ENCODE measurements around the gene PAFAH1B1. TPM values are rescaled to one million over a fixed set of nuclear protein-coding genes. Genes with fewer than 3 reads are reported as not detected.

The PAFAH1B1 gene
- total and polyA plus RNA-seq, 10 of the 15 experiments (the other 5 are each of a cell fraction or from before 2014, with no cell fraction given): 28.9 to 107 (median 49.1) TPM

DNA sequence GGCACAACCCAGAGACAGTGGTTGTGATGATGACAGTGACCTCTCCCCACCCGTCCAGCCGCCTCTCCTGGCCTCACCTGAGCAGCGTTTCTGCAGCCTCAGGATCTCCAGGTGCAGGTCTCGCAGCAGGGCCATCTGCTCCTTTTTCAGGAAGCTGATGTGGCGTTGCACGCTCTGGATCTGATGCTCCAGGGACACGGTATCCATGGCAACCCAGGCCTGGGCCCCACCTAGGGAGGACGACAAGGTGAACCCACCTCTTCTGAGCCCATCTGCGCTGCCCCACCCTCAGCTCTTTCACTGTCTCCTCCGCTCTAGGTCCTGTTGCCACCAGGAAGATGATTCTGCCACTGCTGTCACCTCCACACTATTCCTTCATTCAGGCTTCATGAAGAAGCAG lies 141.5 kb downstream of the PAFAH1B1 start:
- in situ Hi-C loops (cut with MboI) (no loop called here), intact Hi-C loops (cut with micrococcal nuclease; ENCODE audit: unreplicated experiment) (no loop called here)
- ChIA-PET CTCF (no interaction called here), RAD21 (ENCODE audit: unreplicated experiment) (no interaction called here), SMC1A (ENCODE audit: uncharacterized antibody, unreplicated experiment) (no interaction called here), POLR2A (no interaction called here)
- no TSS peak for BruUV-seq (replicated peaks)
- WGBS (ENCODE audit: insufficient coverage, insufficient replicate concordance, low lambda C conversion rate, missing lambda C conversion rate): 6% methylated on average over 10 of the region's 10 CpGs
- Histone ChIP-seq H3K4me2 (ENCODE audit: control insufficient read depth, insufficient read depth) (no peak overlapping the region), H3K4me1 (ENCODE audit: control insufficient read depth, insufficient read depth, low read length) (no peaks in the 10 kb centered on the region), H3K4me3 (no peak overlapping the region), H3K9me3 (replicated peaks; ENCODE audit: control insufficient read depth, insufficient read depth, low read length) (no peaks in the 10 kb centered on the region), H2AFZ (ENCODE audit: control insufficient read depth, low read depth, low read length) (no peak overlapping the region), H3K27ac (ENCODE audit: control insufficient read depth, insufficient read depth) (no peak overlapping the region), H4K20me1 (ENCODE audit: control insufficient read depth, insufficient read depth) (no peaks in the 10 kb centered on the region), H3K27me3 (replicated peaks in 1 of 2; ENCODE audit: control insufficient read depth in 2 of 2, insufficient read depth in 2 of 2, low read length in 1 of 2) (no peaks in the 10 kb centered on the region), H3K36me3 (ENCODE audit: control insufficient read depth in 2 of 2, insufficient read depth in 2 of 2, low read length in 1 of 2) (no peaks in the 10 kb centered on the region), H3K9ac (ENCODE audit: control insufficient read depth, insufficient read depth, low read length) (no peak overlapping the region), H3K79me2 (ENCODE audit: control insufficient read depth, insufficient read depth, low read length) (no peaks in the 10 kb centered on the region)
- TF ChIP-seq CEBPB (IDR thresholded peaks at IDR 0.05; ENCODE audit: borderline replicate concordance in 1 of 2, low read depth in 2 of 2, low read length in 2 of 2) (no peak), KLF5 (IDR thresholded peaks at IDR 0.05; ENCODE audit: partially characterized antibody) (no peak), STAT3 (IDR thresholded peaks at IDR 0.05; ENCODE audit: low read depth, low read length) (no peak)
- DNase-seq (ENCODE audit: low read depth, low spot score) (no peak), FAIRE-seq (no peak), ATAC-seq (no peak)

Small RNA genes lying within 50 kb of the gene (microRNA-seq; reads per million reads assigned to microRNA genes)
- not detected for gene MIR6776

Small RNA genes lying within 50 kb of the gene (small RNA-seq; reads per million reads assigned to genes)
- gene MIR6776: not detected
- gene RN7SL608P: not detected

Other genes with a start within 250 kb of the PAFAH1B1 start
- gene MNT, start 192.6 kb upstream of the PAFAH1B1 start, total RNA-seq (2014; rRNA removed): 5.7 and 8.2 TPM in 2 replicates
- gene MNT, start 192.6 kb upstream of the PAFAH1B1 start, total RNA-seq (2014; rRNA removed; fragmentation: Illumina TruSeq; extraction: Trizol): 3.4 and 3.5 TPM in 2 replicates
- gene MNT, start 192.6 kb upstream of the PAFAH1B1 start, total RNA-seq (2021): 13.7 and 15.9 TPM in 2 replicates
- 1.6 and 2.4 TPM in 2 replicates for gene MNT, start 192.6 kb upstream of the PAFAH1B1 start, polyA plus RNA-seq (2011; rRNA removed)
- gene MNT, start 192.6 kb upstream of the PAFAH1B1 start, polyA plus RNA-seq (2014; fragmentation: Illumina TruSeq; extraction: Trizol): 3.7 and 5.1 TPM in 2 replicates
- gene MNT, start 192.6 kb upstream of the PAFAH1B1 start, polyA plus RNA-seq (2014; fragmentation: Nextera tagmentation; extraction: Ambion mirVana): under 1 TPM; 0.31 to 0.35 TPM
- gene MNT, start 192.6 kb upstream of the PAFAH1B1 start, polyA plus RNA-seq (2014; rRNA removed): 11.3 and 12.6 TPM in 2 replicates
- 1 to 10 TPM; 3.8 TPM for gene MNT, start 192.6 kb upstream of the PAFAH1B1 start, polyA plus RNA-seq (2016; fragmentation: Nextera tagmentation; extraction: Ambion mirVana)
- 22.0 and 23.5 TPM in 2 replicates for gene METTL16, start 81.8 kb upstream of the PAFAH1B1 start, total RNA-seq (2014; rRNA removed)
- gene METTL16, start 81.8 kb upstream of the PAFAH1B1 start, total RNA-seq (2014; rRNA removed; fragmentation: Illumina TruSeq; extraction: Trizol): 20.9 and 21.9 TPM in 2 replicates
- 31.3 and 34.3 TPM in 2 replicates for gene METTL16, start 81.8 kb upstream of the PAFAH1B1 start, total RNA-seq (2021)
- gene METTL16, start 81.8 kb upstream of the PAFAH1B1 start, polyA plus RNA-seq (2011; rRNA removed): 21.1 and 22.0 TPM in 2 replicates
- gene METTL16, start 81.8 kb upstream of the PAFAH1B1 start, polyA plus RNA-seq (2014; fragmentation: Illumina TruSeq; extraction: Trizol): 24.5 and 24.6 TPM in 2 replicates
- 10 to 100 TPM; 15.6 to 22.9 TPM for gene METTL16, start 81.8 kb upstream of the PAFAH1B1 start, polyA plus RNA-seq (2014; fragmentation: Nextera tagmentation; extraction: Ambion mirVana)
- gene METTL16, start 81.8 kb upstream of the PAFAH1B1 start, polyA plus RNA-seq (2014; rRNA removed): 22.3 and 25.8 TPM in 2 replicates
- 10 to 100 TPM; 28.6 to 31.7 TPM for gene METTL16, start 81.8 kb upstream of the PAFAH1B1 start, polyA plus RNA-seq (2016; fragmentation: Nextera tagmentation; extraction: Ambion mirVana)
- 71.2 and 82.3 TPM in 2 replicates for gene CLUH, start 118.1 kb downstream of the PAFAH1B1 start, total RNA-seq (2014; rRNA removed)
- gene CLUH, start 118.1 kb downstream of the PAFAH1B1 start, total RNA-seq (2014; rRNA removed; fragmentation: Illumina TruSeq; extraction: Trizol): 24.6 and 30.8 TPM in 2 replicates
- gene CLUH, start 118.1 kb downstream of the PAFAH1B1 start, total RNA-seq (2021): 126 and 147 TPM in 2 replicates
- 7.3 and 17.4 TPM in 2 replicates for gene CLUH, start 118.1 kb downstream of the PAFAH1B1 start, polyA plus RNA-seq (2011; rRNA removed)
- 14.4 and 52.8 TPM in 2 replicates for gene CLUH, start 118.1 kb downstream of the PAFAH1B1 start, polyA plus RNA-seq (2014; fragmentation: Illumina TruSeq; extraction: Trizol)
- under 1 TPM; 0.11 to 0.82 TPM for gene CLUH, start 118.1 kb downstream of the PAFAH1B1 start, polyA plus RNA-seq (2014; fragmentation: Nextera tagmentation; extraction: Ambion mirVana)
- 77.0 and 107 TPM in 2 replicates for gene CLUH, start 118.1 kb downstream of the PAFAH1B1 start, polyA plus RNA-seq (2014; rRNA removed)
- 10 to 100 TPM; 67.7 to 68.7 TPM for gene CLUH, start 118.1 kb downstream of the PAFAH1B1 start, polyA plus RNA-seq (2016; fragmentation: Nextera tagmentation; extraction: Ambion mirVana)
- not detected in 2 replicates for gene CCDC92B, start 156.0 kb downstream of the PAFAH1B1 start, total RNA-seq (2014; rRNA removed)
- gene CCDC92B, start 156.0 kb downstream of the PAFAH1B1 start, total RNA-seq (2014; rRNA removed; fragmentation: Illumina TruSeq; extraction: Trizol): not detected in 2 replicates
- not detected in 2 replicates for gene CCDC92B, start 156.0 kb downstream of the PAFAH1B1 start, total RNA-seq (2021)
- gene CCDC92B, start 156.0 kb downstream of the PAFAH1B1 start, polyA plus RNA-seq (2011; rRNA removed): not detected in 2 replicates
- not detected in 2 replicates for gene CCDC92B, start 156.0 kb downstream of the PAFAH1B1 start, polyA plus RNA-seq (2014; fragmentation: Illumina TruSeq; extraction: Trizol)
- gene CCDC92B, start 156.0 kb downstream of the PAFAH1B1 start, polyA plus RNA-seq (2014; fragmentation: Nextera tagmentation; extraction: Ambion mirVana): not detected
- gene CCDC92B, start 156.0 kb downstream of the PAFAH1B1 start, polyA plus RNA-seq (2014; rRNA removed): not detected in 2 replicates
- gene CCDC92B, start 156.0 kb downstream of the PAFAH1B1 start, polyA plus RNA-seq (2016; fragmentation: Nextera tagmentation; extraction: Ambion mirVana): not detected
- gene RAP1GAP2, start 202.8 kb downstream of the PAFAH1B1 start, total RNA-seq (2014; rRNA removed): 0.49 and 0.68 TPM in 2 replicates
- gene RAP1GAP2, start 202.8 kb downstream of the PAFAH1B1 start, total RNA-seq (2014; rRNA removed; fragmentation: Illumina TruSeq; extraction: Trizol): 0.36 and 0.37 TPM in 2 replicates
- 0.95 and 0.98 TPM in 2 replicates for gene RAP1GAP2, start 202.8 kb downstream of the PAFAH1B1 start, total RNA-seq (2021)
- gene RAP1GAP2, start 202.8 kb downstream of the PAFAH1B1 start, polyA plus RNA-seq (2011; rRNA removed): not detected in 2 replicates
- gene RAP1GAP2, start 202.8 kb downstream of the PAFAH1B1 start, polyA plus RNA-seq (2014; fragmentation: Illumina TruSeq; extraction: Trizol): 0.54 and 0.95 TPM in 2 replicates
- under 1 TPM in 1 of 2 experiments, not detected in 1; 0.03 TPM for gene RAP1GAP2, start 202.8 kb downstream of the PAFAH1B1 start, polyA plus RNA-seq (2014; fragmentation: Nextera tagmentation; extraction: Ambion mirVana)
- gene RAP1GAP2, start 202.8 kb downstream of the PAFAH1B1 start, polyA plus RNA-seq (2014; rRNA removed): 0.78 and 1.5 TPM in 2 replicates
- under 1 TPM; 0.24 to 0.43 TPM for gene RAP1GAP2, start 202.8 kb downstream of the PAFAH1B1 start, polyA plus RNA-seq (2016; fragmentation: Nextera tagmentation; extraction: Ambion mirVana)